Muscle layer of colon (tissue), 2 donors: ENCODE data around the gene GUK1.

Experiments used
- H3K27ac ChIP-seq: one replicate; pipeline ENCODE4 v1.7.0; 2013; ENCODE audit warnings: low read depth, mild to moderate bottlenecking, low read length, moderate library complexity
- H3K27me3 ChIP-seq, 2 donors: one replicate each; pipeline ENCODE4 v1.7.0; 2013; ENCODE audit warnings: low read length in 2 of 2, mild to moderate bottlenecking in 2 of 2; ENCODE audit not compliant: insufficient read depth in 2 of 2, control insufficient read depth in 1 of 2
- H3K36me3 ChIP-seq: one replicate; pipeline ENCODE4 v1.7.0; 2013; ENCODE audit warnings: mild to moderate bottlenecking, low read length; ENCODE audit not compliant: insufficient read depth
- H3K4me1 ChIP-seq: one replicate; pipeline ENCODE4 v1.7.0; 2013; ENCODE audit warnings: mild to moderate bottlenecking, low read length; ENCODE audit not compliant: insufficient read depth
- H3K4me3 ChIP-seq, 2 donors: one replicate each; pipeline ENCODE4 v1.7.0; 2013; ENCODE audit warnings: low read length in 2 of 2, low read depth in 1 of 2, mild to moderate bottlenecking in 1 of 2, moderate library complexity in 1 of 2
- H3K9ac ChIP-seq: one replicate; pipeline ENCODE4 v1.7.0; 2013; ENCODE audit warnings: low read length
- H3K9me3 ChIP-seq: one replicate; pipeline ENCODE4 v1.7.0; 2013; ENCODE audit warnings: mild to moderate bottlenecking, low read length
- donor health status: abdominal sarcoma.
- donor health status: Adenocarcinoma of cecum.

Gene GUK1

DNA sequence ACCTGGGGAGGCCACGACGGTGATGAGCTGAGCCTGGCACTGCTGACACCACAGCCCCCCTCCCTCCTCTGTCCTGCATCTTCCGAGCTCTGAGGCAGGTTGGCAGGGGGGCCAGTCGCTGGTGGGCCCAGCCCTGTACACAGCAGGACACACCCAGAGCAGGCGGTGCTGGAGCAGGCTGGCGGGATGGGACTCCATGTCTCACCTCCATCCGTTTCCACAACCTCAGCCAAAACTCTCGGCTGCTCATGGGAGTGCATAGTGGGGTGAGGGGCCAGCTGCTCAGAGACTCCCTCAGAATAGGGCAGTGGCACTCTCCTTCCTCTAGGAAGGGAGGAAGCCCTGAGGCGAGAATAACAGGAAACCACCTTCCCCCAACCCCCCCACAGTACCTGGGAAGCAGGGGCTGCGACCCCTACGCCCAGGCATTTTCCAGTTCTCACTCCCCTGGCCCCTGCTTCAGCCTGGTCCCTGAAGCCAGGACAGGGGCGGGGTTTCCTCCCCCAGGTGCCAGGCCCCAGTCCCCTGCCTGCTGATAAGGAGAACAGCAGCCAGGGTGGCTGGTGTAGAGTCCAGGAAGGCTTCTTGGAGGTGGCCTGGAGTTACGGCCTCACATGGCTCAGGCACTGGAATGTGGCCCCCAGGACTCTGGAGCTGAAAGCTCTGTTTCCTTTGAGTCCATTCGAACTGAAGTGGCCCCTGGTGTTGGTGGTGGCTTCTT, 22.4 kb downstream of the GUK1 start:
- Histone ChIP-seq H3K9ac (no peak overlapping the region), H3K27me3 (peaks cover 0 to 15% of the 10 kb centered on the region in 2 donors), H3K9me3 (no peaks in the 10 kb centered on the region), H3K36me3 (no peaks in the 10 kb centered on the region), H3K27ac (no peak overlapping the region), H3K4me3 (no peak overlapping the region), H3K4me1 (peaks cover 24% of the 10 kb centered on the region)

DNA sequence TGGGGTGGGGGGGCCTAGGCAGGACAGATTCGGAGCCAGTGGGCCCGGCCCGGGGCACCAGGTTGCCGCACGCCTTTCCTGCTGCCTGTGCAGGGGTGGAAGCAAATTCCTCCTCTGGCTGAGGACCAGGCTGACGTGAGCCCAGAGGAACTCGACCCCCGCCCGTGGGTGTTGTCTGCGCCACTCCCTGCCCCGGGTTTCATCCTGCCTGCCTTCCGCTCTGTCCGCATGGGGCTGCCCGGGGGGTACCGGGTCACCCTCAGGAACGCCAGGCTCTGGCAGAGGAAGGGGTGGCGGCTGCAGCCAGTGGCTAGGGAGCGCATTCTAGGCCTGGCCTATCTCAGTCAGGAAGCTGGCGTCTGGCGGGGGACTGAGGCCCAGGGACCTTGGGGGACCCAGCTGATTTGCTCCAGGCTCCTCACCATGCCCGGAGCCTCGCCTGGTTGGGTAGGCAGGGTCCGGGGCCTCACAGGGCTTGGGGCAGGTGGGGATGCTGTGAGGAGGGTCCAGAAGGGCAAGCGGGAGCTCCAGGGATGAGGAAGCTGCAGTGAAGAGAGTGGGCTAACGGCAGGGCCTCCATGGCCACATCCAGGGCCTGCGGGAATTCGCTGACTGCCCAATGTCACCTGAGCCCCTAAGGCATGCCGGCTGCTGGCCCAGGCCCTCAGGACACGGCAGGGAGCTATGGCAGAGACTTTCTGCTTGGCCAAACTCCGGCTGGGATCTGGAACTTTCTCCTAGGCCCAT, 23.1 kb downstream of the GUK1 start:
- Histone ChIP-seq H3K4me3 (no peak overlapping the region), H3K9ac (no peak overlapping the region), H3K4me1 (peaks cover 24% of the 10 kb centered on the region), H3K36me3 (no peaks in the 10 kb centered on the region), H3K27ac (no peak overlapping the region), H3K9me3 (no peaks in the 10 kb centered on the region), H3K27me3 (peaks cover 0 to 15% of the 10 kb centered on the region in 2 donors)

DNA sequence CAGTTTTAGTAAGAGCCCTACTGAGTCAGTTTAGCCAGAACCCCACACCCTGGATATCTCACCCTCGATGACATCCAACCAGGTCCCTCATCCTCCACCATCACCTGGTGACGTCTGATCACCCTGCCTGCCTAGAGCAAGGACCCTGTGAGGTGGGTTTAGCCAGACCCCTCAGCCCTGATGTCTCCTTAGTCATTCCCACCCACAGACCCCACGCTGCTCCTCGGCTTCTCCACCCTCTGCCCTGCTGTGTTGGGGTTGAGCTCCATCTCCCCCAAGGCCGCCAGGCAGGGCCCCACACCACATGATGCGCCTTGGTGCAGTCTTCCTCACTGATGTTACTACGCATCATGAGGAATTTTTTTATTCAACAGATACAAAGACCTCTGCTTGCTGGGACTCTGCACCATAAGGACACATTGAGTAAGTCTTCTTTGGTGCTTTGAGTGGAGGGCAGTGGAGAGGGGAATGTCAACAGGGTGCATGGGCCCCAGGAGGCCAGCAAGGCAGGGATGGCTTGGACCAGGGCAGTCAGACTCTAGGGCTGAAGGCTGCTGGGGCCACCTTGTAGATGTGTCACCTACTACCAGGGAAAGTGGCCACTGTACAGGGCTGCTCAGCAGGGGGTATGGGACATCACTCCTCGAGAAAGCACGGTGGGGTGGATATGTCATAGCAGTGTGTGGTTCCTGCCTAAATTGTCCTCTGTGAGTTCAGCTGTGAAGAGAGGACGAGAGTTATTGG, 23.9 kb downstream of the GUK1 start:
- H3K4me1 ChIP-seq = peaks cover 24% of the 10 kb centered on the region
- H3K27ac ChIP-seq = no peak overlapping the region
- peaks cover 0 to 15% of the 10 kb centered on the region in 2 donors for H3K27me3 ChIP-seq
- no peaks in the 10 kb centered on the region for H3K36me3 ChIP-seq
- no peaks in the 10 kb centered on the region for H3K9me3 ChIP-seq
- H3K9ac ChIP-seq = no peak overlapping the region
- H3K4me3 ChIP-seq = no peak overlapping the region

DNA sequence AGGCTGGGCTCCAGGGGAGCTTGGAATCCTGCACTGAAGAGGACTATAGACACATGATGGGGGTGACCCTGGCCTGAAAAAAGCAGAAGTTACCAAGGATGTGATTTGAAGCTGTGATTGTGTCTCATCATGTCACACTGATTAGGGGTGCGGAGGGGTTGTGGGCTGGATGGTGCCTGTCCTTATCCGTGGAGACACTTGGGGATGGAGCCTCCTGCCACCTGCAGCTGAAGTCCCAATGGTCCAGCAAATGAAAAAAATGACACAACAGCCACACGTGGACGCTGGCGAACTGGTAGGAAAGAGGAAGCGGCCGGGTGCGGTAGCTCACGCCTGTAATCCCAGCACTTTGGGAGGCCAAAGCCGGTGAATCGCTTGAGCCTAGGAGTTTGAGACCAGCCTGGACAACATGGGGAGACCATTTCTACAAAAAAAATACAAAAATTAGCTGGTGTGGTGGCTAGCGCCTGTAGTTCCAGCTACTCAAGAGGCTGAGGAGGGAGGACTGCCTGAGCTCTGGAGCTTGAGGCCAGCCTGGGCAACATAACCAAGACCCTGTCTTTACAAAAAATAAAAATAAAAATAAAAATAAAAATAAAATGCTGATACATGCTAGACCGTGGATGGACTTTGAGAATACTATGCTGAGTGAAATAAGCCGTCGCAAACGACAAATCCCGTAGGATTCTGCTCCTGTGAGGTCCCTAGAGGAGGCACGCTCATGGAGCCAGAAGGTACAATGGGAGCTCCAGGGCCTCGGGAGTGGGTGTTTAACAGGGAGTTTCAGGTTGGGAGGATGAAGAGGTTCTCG, 24.7 kb downstream of the GUK1 start:
- Histone ChIP-seq H3K9ac (no peak overlapping the region), H3K4me1 (peaks cover 24% of the 10 kb centered on the region), H3K9me3 (no peaks in the 10 kb centered on the region), H3K27ac (peak overlapping the region; percentile 83), H3K36me3 (no peaks in the 10 kb centered on the region), H3K27me3 (peaks cover 0 to 15% of the 10 kb centered on the region in 2 donors), H3K4me3 (peak overlapping the region; percentile 51 to 73)

DNA sequence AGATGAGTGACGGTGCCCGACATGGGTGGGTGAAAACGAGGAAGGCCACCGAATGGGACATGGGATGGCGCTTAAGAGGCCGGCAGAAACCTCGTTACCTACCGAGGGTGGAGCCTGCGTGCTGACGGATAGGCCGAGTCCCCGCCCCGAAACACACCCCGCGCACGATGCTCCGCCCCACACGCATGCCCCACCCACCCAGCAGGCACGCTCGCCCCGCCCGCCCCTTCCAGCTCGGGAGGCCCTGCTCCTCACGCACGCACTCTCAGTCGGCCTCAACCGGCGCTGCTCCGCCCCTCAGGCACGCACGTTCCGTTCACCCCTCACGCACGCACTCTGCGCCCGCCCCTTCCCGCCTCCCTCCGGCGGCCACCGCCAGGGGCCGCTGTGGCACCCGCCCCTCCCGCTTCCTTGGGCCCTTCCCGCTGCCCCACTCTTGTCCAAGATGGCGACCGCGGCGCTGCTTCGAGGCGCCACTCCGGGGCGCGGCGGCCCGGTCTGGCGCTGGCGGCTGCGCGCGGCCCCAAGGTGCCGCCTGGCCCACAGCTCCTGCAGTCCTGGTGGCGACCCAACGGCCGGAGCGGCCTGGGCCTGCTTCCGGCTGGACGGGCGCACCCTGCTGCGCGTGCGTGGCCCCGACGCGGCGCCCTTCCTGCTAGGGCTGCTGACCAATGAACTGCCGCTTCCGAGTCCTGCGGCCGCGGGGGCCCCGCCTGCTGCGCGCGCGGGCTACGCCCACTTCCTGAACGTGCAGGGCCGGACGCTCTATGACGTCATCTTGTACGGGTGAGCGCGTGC, 25.5 kb downstream of the GUK1 start, which contains the start of gene IBA57:
Gene IBA57 (plus strand): TSS at position 433 of the 798 bp plus-strand sequence. CDS start 13 bp downstream, at position 446.
- Histone ChIP-seq H3K36me3 (no peaks in the 10 kb centered on the region), H3K4me1 (peaks cover 24% of the 10 kb centered on the region), H3K27me3 (peaks cover 0 to 15% of the 10 kb centered on the region in 2 donors), H3K27ac (peak within 1 kb of the TSS; percentile 90), H3K4me3 (peak within 1 kb of the TSS; percentile 51 to 75), H3K9me3 (no peaks in the 10 kb centered on the region), H3K9ac (peak within 1 kb of the TSS; percentile 63)

DNA sequence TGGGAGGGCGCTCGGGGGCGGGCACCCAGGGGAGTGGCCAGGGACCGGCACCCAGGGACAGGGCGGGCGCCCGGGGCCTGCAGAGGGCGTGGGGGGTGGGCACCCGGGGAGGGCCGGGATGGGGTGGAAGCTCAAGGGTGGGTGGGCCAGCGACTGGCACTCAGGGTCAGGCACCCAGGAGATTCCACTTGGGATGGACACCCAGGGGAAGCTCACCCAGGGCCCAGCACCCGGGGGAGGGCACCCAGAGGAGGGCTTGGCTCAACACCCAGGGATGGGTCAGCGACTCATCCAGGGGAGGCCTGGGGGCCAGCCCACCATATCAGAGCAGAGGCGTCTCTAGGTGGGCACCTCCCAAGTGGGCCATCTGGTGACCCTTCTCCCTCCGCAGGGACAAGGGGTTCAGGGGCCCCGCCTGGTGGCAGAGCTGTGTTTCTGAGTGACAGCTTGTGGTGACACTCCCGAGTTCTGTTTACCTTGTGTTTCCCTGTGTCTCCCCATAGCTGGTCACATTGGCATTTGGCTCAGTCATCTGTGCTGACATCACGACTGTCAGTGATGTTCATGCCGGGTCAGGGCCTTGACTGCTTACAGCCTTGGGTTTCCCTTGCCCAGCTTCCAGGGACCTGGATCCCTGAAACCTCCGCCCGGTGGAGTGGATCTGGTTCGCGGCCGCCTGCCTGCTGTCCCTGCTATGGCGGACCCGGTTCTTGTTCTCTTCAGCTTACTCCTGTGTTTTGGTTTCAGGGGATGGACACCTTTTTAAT, 26.3 kb downstream of the GUK1 start:
- peak overlapping the region; percentile 44 to 75 for H3K4me3 ChIP-seq
- peaks cover 24% of the 10 kb centered on the region for H3K4me1 ChIP-seq
- H3K9me3 ChIP-seq = no peaks in the 10 kb centered on the region
- peak overlapping the region; percentile 63 for H3K9ac ChIP-seq
- H3K27ac ChIP-seq = peak overlapping the region; percentile 90
- H3K36me3 ChIP-seq = no peaks in the 10 kb centered on the region
- H3K27me3 ChIP-seq = peaks cover 0 to 15% of the 10 kb centered on the region in 2 donors

DNA sequence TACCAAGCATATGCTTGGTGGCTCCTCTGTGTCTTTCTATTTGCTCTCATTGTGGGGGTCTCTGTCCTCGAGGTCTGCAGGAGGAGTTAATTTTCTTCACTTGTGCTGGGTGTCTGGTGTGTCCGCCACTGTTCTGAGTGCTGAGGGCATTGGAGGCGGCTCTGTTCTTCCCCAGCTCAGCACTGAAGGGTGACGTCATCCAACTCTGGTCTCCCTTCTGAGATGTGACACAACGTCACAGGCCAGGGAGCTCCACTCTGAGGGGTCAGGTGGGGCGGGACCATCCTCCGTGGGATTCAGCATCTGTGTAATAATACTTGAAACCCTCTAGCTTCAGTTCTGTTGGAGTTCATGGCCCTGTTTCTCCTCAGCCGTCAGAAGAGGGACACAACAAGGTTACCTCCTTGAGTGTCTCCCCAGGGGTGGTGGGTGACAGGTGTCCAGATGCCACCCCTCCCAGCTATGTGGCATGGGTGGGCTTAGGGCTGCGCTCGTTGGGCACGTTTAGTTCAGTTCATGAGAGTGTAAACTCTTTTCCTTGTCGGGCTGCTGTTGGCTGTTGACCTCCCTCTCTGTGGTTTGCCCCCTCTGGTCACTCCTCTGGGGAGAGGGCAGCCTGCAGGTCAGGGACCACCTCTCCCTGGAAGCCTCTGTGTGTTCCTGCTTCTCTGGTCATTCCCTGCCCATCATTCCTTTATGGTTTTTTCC, 28.6 kb downstream of the GUK1 start:
- Histone ChIP-seq H3K4me3 (no peak overlapping the region), H3K4me1 (peaks cover 8% of the 10 kb centered on the region), H3K27ac (no peak overlapping the region), H3K9ac (no peak overlapping the region), H3K36me3 (no peaks in the 10 kb centered on the region), H3K27me3 (no peaks in the 10 kb centered on the region), H3K9me3 (no peaks in the 10 kb centered on the region)

DNA sequence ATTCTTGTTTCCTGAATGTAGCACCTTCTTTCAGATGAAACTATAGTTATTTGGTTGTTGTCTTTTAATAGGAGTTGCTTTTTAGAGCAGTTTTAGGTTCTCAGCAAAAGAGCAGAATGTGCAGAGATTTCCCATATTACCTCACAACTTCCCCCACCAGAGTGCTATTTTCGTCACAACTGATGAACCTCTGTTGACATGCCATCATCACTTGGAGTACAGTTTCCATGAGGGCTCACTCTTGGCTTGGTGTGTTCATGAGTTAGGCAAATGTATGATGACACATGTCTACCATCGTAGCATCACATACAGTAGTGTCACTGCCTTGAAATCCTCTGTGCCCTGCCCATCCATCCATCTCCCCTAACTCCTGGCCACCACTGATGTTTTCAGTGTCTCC, 29.3 kb downstream of the GUK1 start:
- Histone ChIP-seq H3K4me1 (peaks cover 8% of the 10 kb centered on the region), H3K27ac (no peak overlapping the region), H3K4me3 (no peak overlapping the region), H3K9ac (no peak overlapping the region), H3K27me3 (no peaks in the 10 kb centered on the region), H3K9me3 (no peaks in the 10 kb centered on the region), H3K36me3 (no peaks in the 10 kb centered on the region)

DNA sequence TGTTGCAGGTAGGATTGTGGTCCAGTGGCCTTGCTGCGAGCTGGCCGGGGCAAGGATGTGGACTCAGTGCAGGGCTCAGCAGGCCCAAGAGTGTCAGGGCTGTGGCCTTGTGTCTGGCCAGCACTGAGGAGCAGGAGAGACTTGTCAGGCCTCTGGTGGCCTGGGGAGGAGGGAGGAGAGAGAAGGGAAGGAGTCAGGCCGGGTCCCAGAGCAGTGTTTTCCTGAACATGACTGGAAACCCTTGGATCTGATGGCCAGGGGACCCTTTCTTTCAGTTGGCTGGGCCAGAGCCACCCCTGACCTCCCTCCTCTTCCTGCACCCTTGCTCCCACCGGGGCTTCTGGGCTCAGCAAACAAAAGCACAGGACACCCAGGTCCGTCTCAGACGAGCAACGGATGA, 30.6 kb downstream of the GUK1 start:
- Histone ChIP-seq H3K9me3 (no peaks in the 10 kb centered on the region), H3K9ac (no peak overlapping the region), H3K4me1 (peaks cover 12% of the 10 kb centered on the region), H3K4me3 (no peak overlapping the region), H3K27me3 (no peaks in the 10 kb centered on the region), H3K36me3 (peaks cover 7% of the 10 kb centered on the region), H3K27ac (no peak overlapping the region)
